IMR-90 (cell line): ENCODE measurements around the gene EFHD1.

ENCODE experiments used
- BHLHE40 ChIP-seq: fragments of 150-350 bp; IDR thresholded peaks from 2 replicates; pipeline ENCODE4 v1.6.1; 2016; ENCODE audit warnings: mild to moderate bottlenecking, low read depth, low read length
- CEBPB ChIP-seq: IDR thresholded peaks from 2 replicates; pipeline ENCODE4 v1.6.1; 2012; ENCODE audit warnings: low read depth, low read length, improper control_type of control experiment
- CHD1 ChIP-seq: IDR thresholded peaks from 2 replicates; pipeline ENCODE4 v1.6.1; 2012; ENCODE audit warnings: low read depth, low read length, improper control_type of control experiment
- CTCF ChIP-seq: conservative IDR thresholded peaks from 2 replicates; pipeline ENCODE4 v1.5.1; 2012; ENCODE audit warnings: mild to moderate bottlenecking, low read depth, low read length, improper control_type of control experiment
- MAZ ChIP-seq: IDR thresholded peaks from 2 replicates; pipeline ENCODE4 v1.6.1; 2012; ENCODE audit warnings: low read depth, mild to moderate bottlenecking, low read length, improper control_type of control experiment, moderate library complexity, borderline replicate concordance
- POLR2A ChIP-seq: IDR thresholded peaks from 2 replicates; pipeline ENCODE4 v1.6.1; 2012; ENCODE audit warnings: mild to moderate bottlenecking, low read depth, low read length
- RAD21 ChIP-seq: IDR thresholded peaks from 2 replicates; pipeline ENCODE4 v1.6.1; 2012; ENCODE audit warnings: low read length, improper control_type of control experiment
- RCOR1 ChIP-seq: IDR thresholded peaks from 2 replicates; pipeline ENCODE4 v1.6.1; 2012; ENCODE audit warnings: mild to moderate bottlenecking, low read length, improper control_type of control experiment; ENCODE audit not compliant: insufficient replicate concordance
- RFX5 ChIP-seq: IDR thresholded peaks from 2 replicates; pipeline ENCODE4 v1.8.0; 2012; ENCODE audit warnings: low read depth, mild to moderate bottlenecking, low read length, moderate library complexity
- SMC3 ChIP-seq: fragments of 150-350 bp; IDR thresholded peaks from 2 replicates; pipeline ENCODE4 v1.6.1; 2016; ENCODE audit warnings: low read depth, mild to moderate bottlenecking, antibody characterized with exemption, low read length, moderate library complexity
- TF ChIP-seq, protein P1 (sequence below): fragments of 150-350 bp; IDR thresholded peaks from 2 replicates; pipeline ENCODE4 v1.6.1; 2016; ENCODE audit warnings: low read depth, mild to moderate bottlenecking, low read length, moderate library complexity, borderline replicate concordance

DNA sequence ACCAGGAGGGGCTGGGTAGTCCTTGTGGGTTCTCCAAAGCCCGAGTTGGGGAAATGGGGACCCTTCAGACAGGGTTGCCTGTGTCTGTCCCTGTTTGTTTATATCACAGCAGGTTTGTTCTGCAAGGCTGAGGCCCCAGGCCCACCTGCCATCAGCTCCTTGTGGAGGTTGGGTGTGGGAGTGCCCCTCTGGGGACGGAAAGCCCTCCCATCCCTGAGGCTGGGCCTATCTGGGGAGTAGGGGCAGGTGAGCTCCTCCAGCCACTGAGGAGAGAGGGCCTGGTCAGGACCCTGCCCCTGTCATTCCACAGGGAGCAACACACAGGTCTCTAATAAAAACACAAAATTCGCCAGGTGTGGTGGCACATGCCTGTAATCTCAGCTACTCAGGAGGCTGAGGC lies 23.3 kb upstream of the EFHD1 start:
- TF ChIP-seq CTCF = no peak
- no peak for TF ChIP-seq POLR2A
- no peak for TF ChIP-seq RAD21
- TF ChIP-seq MAZ = no peak
- TF ChIP-seq RFX5 = no peak
- TF ChIP-seq, protein P1, sequence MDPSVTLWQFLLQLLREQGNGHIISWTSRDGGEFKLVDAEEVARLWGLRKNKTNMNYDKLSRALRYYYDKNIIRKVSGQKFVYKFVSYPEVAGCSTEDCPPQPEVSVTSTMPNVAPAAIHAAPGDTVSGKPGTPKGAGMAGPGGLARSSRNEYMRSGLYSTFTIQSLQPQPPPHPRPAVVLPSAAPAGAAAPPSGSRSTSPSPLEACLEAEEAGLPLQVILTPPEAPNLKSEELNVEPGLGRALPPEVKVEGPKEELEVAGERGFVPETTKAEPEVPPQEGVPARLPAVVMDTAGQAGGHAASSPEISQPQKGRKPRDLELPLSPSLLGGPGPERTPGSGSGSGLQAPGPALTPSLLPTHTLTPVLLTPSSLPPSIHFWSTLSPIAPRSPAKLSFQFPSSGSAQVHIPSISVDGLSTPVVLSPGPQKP = no peak
- no peak for TF ChIP-seq RCOR1
- no peak for TF ChIP-seq CHD1
- no peak for TF ChIP-seq CEBPB
- TF ChIP-seq BHLHE40 = no peak
- no peak for TF ChIP-seq SMC3
